Measurements from ENCODE around the gene ADD3. TPM values are rescaled to one million over a fixed set of nuclear protein-coding genes. Genes with fewer than 3 reads are reported as not detected.

Gene ADD3
- polyA plus RNA-seq, 3 donors, result 94.8 to 126 (median 111) TPM

GRCh38 chr10:109998513-109998912 lies 9.3 kb upstream of the ADD3 start:
- H3K4me2 ChIP-seq (replicated peaks; ENCODE audit: extremely low read depth, low read length, poor library complexity, severe bottlenecking), result no peak overlapping the region
- TF ChIP-seq CTCF (IDR thresholded peaks at IDR 0.05), result no peak
- H3K36me3 ChIP-seq (replicated peaks in 1 of 2; ENCODE audit: control insufficient read depth in 1 of 2, insufficient read depth in 2 of 2, low read length in 2 of 2), result no peaks in the 10 kb centered on the region
- H4K20me1 ChIP-seq (ENCODE audit: insufficient read depth, low read length), result no peaks in the 10 kb centered on the region
- 100% methylated on average over 1 of the region's 1 CpG for WGBS (ENCODE audit: insufficient coverage)
- Mint-ChIP-seq H3K9me3 (no peaks in the 10 kb centered on the region), H3K4me3 (no peak overlapping the region), H3K27ac (peak overlapping the region in 1 of 7 donors; percentile 7), H3K27me3 (ENCODE audit: low read depth in 3 of 3) (no peaks in the 10 kb centered on the region), H3K36me3 (no peaks in the 10 kb centered on the region), H3K4me1 (peaks cover 24% of the 10 kb centered on the region)
- intact Hi-C loops (cut with micrococcal nuclease), result no loop called here
- no peak overlapping the region for H3K4me3 ChIP-seq (replicated peaks in 1 of 3; ENCODE audit: low read depth in 2 of 3, low read length in 3 of 3)
- no peaks in the 10 kb centered on the region for H3K27me3 ChIP-seq (ENCODE audit: control insufficient read depth in 2 of 2, insufficient read depth in 2 of 2, low read length in 2 of 2)
- H3K4me1 ChIP-seq (ENCODE audit: control insufficient read depth in 1 of 2, insufficient read depth in 2 of 2, low read length in 2 of 2), result peaks cover 15 to 17% of the 10 kb centered on the region in 2 donors
- H3K27ac ChIP-seq (ENCODE audit: low read depth in 1 of 2, low read length in 2 of 2), result no peak overlapping the region
- H3K9ac ChIP-seq (ENCODE audit: insufficient read depth, low read length, poor library complexity, severe bottlenecking), result no peak overlapping the region
- no peaks in the 10 kb centered on the region for H3K79me2 ChIP-seq (ENCODE audit: insufficient read depth, low read length)
- no peak overlapping the region for H2AFZ ChIP-seq (ENCODE audit: insufficient read depth, low read depth, low read length, poor library complexity, severe bottlenecking)
- no peaks in the 10 kb centered on the region for H3K9me3 ChIP-seq (replicated peaks in 1 of 2; ENCODE audit: control insufficient read depth in 1 of 2, insufficient read depth in 1 of 2, low read length in 2 of 2)
- no peak for DNase-seq

GRCh38 chr10:110002801-110003523 lies 4.8 kb upstream of the ADD3 start:
- intact Hi-C loops (cut with micrococcal nuclease), result loop anchor here in 1 of 2 donors (10.0 kb wide), 1 partner anchor 68 kb away; no protein-coding TSS in a partner anchor
- Histone ChIP-seq H2AFZ (ENCODE audit: insufficient read depth, low read depth, low read length, poor library complexity, severe bottlenecking) (no peak overlapping the region), H3K9me3 (replicated peaks in 1 of 2; ENCODE audit: control insufficient read depth in 1 of 2, insufficient read depth in 1 of 2, low read length in 2 of 2) (no peaks in the 10 kb centered on the region), H3K4me2 (replicated peaks; ENCODE audit: extremely low read depth, low read length, poor library complexity, severe bottlenecking) (no peak overlapping the region), H3K4me3 (replicated peaks in 1 of 3; ENCODE audit: low read depth in 2 of 3, low read length in 3 of 3) (no peak overlapping the region), H4K20me1 (ENCODE audit: insufficient read depth, low read length) (no peaks in the 10 kb centered on the region), H3K79me2 (ENCODE audit: insufficient read depth, low read length) (peaks cover under 1% of the 10 kb centered on the region), H3K27me3 (ENCODE audit: control insufficient read depth in 2 of 2, insufficient read depth in 2 of 2, low read length in 2 of 2) (no peaks in the 10 kb centered on the region), H3K36me3 (replicated peaks in 1 of 2; ENCODE audit: control insufficient read depth in 1 of 2, insufficient read depth in 2 of 2, low read length in 2 of 2) (no peaks in the 10 kb centered on the region), H3K9ac (ENCODE audit: insufficient read depth, low read length, poor library complexity, severe bottlenecking) (no peak overlapping the region), H3K27ac (ENCODE audit: low read depth in 1 of 2, low read length in 2 of 2) (no peak overlapping the region), H3K4me1 (ENCODE audit: control insufficient read depth in 1 of 2, insufficient read depth in 2 of 2, low read length in 2 of 2) (peaks cover 12 to 13% of the 10 kb centered on the region in 2 donors)
- no CpG with 5 or more reads among the region's 2 CpGs for WGBS (ENCODE audit: insufficient coverage)
- no peaks in the 10 kb centered on the region for H3K9me3 Mint-ChIP-seq
- no peak overlapping the region for H3K27ac Mint-ChIP-seq
- no peaks in the 10 kb centered on the region for H3K36me3 Mint-ChIP-seq
- H3K4me1 Mint-ChIP-seq, result peaks cover 20% of the 10 kb centered on the region
- no peak for DNase-seq
- no peak overlapping the region for H3K4me3 Mint-ChIP-seq
- no peaks in the 10 kb centered on the region for H3K27me3 Mint-ChIP-seq (ENCODE audit: low read depth in 3 of 3)
- TF ChIP-seq CTCF (IDR thresholded peaks at IDR 0.05), result no peak

Measured in CD14-positive monocyte (primary cell).